Type B pancreatic cell (in vitro differentiated cells): ENCODE results near the gene CELF4. TPM values are rescaled to one million over a fixed set of nuclear protein-coding genes. Genes with fewer than 3 reads are reported as not detected.

Experiments used
- DNase-seq: peaks from one replicate; pipeline ENCODE4 v3.0.0; 2021; ENCODE audit warnings: mixed read lengths; ENCODE audit not compliant: unreplicated experiment; ENCODE audit errors: extremely low spot score
- H3K27ac Mint-ChIP-seq: 2 replicates; pipeline ENCODE4 v1.8.0; 2021; ENCODE audit warnings: mild to moderate bottlenecking, mixed read lengths
- H3K27me3 Mint-ChIP-seq: 2 replicates; pipeline ENCODE4 v1.8.0; 2021; ENCODE audit warnings: mixed read lengths
- H3K36me3 Mint-ChIP-seq: 2 replicates; pipeline ENCODE4 v1.8.0; 2021; ENCODE audit warnings: mixed read lengths
- H3K4me1 Mint-ChIP-seq: one replicate; pipeline ENCODE4 v1.8.0; 2021; ENCODE audit warnings: mixed read lengths; ENCODE audit not compliant: unreplicated experiment
- H3K4me3 Mint-ChIP-seq: 2 replicates; pipeline ENCODE4 v1.8.0; 2021; ENCODE audit warnings: mild to moderate bottlenecking, mixed read lengths
- H3K9me3 Mint-ChIP-seq: 2 replicates; pipeline ENCODE4 v1.8.0; 2021; ENCODE audit warnings: mixed read lengths
- CTCF ChIP-seq: fragments of 200-600 bp; sonication (generic); conservative IDR thresholded peaks from 2 replicates; pipeline ENCODE4 v1.5.0; 2021; ENCODE audit warnings: antibody characterized with exemption, mild to moderate bottlenecking
- total RNA-seq: library from RNA; stranded (reverse); gene quantifications from 2 replicates; pipeline ENCODE4 v1.2.1, GENCODE V29; 2021; ENCODE audit warnings: low replicate concordance

CELF4 gene
- total RNA-seq, 1 donor from 2014 or later: 9.2 TPM

- no peaks in the 10 kb centered on the region for H3K9me3 Mint-ChIP-seq
- DNase-seq: no peak
- peaks cover 10% of the 10 kb centered on the region for H3K4me1 Mint-ChIP-seq
- no peaks in the 10 kb centered on the region for H3K36me3 Mint-ChIP-seq
- H3K27me3 Mint-ChIP-seq: peaks cover 52% of the 10 kb centered on the region
- TF ChIP-seq CTCF: no peak
- no peak overlapping the region for H3K27ac Mint-ChIP-seq
- H3K4me3 Mint-ChIP-seq: peak overlapping the region; percentile 76
Measured at GRCh38 chr18:37252342-37252741, 313.3 kb downstream of the CELF4 start.

- Mint-ChIP-seq H3K36me3 (no peaks in the 10 kb centered on the region), H3K27ac (no peak overlapping the region), H3K4me1 (peaks cover 10% of the 10 kb centered on the region), H3K4me3 (peak overlapping the region; percentile 47), H3K27me3 (peaks cover 45% of the 10 kb centered on the region), H3K9me3 (no peaks in the 10 kb centered on the region)
- TF ChIP-seq CTCF: no peak
- no peak for DNase-seq
Measured at GRCh38 chr18:37251679-37252078, 313.9 kb downstream of the CELF4 start.

GRCh38 chr18:37249895-37250618 is 315.5 kb downstream of the CELF4 start:
- Mint-ChIP-seq H3K9me3 (no peaks in the 10 kb centered on the region), H3K27ac (no peak overlapping the region), H3K36me3 (no peaks in the 10 kb centered on the region), H3K4me1 (peaks cover 5% of the 10 kb centered on the region), H3K27me3 (peaks cover 40% of the 10 kb centered on the region), H3K4me3 (no peak overlapping the region)
- DNase-seq: no peak
- no peak for TF ChIP-seq CTCF

- DNase-seq: no peak
- H3K4me3 Mint-ChIP-seq: no peak overlapping the region
Measured at GRCh38 chr18:37249171-37249886, 316.3 kb downstream of the CELF4 start.

GRCh38 chr18:37248281-37248680 is 317.3 kb downstream of the CELF4 start:
- DNase-seq: no peak
- no peak overlapping the region for H3K4me3 Mint-ChIP-seq
- no peaks in the 10 kb centered on the region for H3K9me3 Mint-ChIP-seq
- peaks cover 7% of the 10 kb centered on the region for H3K4me1 Mint-ChIP-seq
- no peak overlapping the region for H3K27ac Mint-ChIP-seq
- H3K36me3 Mint-ChIP-seq: peaks cover 4% of the 10 kb centered on the region
- no peak for TF ChIP-seq CTCF
- H3K27me3 Mint-ChIP-seq: peaks cover 47% of the 10 kb centered on the region

More at GRCh38 chr18:37249171-37249886, 316.3 kb downstream of the CELF4 start:
- Mint-ChIP-seq H3K9me3 (no peaks in the 10 kb centered on the region), H3K36me3 (peaks cover 4% of the 10 kb centered on the region), H3K27ac (no peak overlapping the region), H3K4me1 (peaks cover under 1% of the 10 kb centered on the region), H3K27me3 (peaks cover 39% of the 10 kb centered on the region)
- no peak for TF ChIP-seq CTCF
